Thoracic aorta (tissue), 2 donors: ENCODE results near the gene IMP3. TPM values are rescaled to one million over a fixed set of nuclear protein-coding genes. Genes with fewer than 3 reads are reported as not detected.
"Not testable (repeated sequence)": the region's sequence is repeated elsewhere in the genome, so short reads cannot be mapped to it uniquely, and the experiment has no call there.

Source experiments
- ATAC-seq: fragments of 150-250 bp; one replicate; pipeline ENCODE4 v1.8.0; 2017; ENCODE audit warnings: low read depth; ENCODE audit not compliant: insufficient number of reproducible peaks, low FRiP score
- DNase-seq: peaks from one replicate; pipeline ENCODE4 v3.0.0-alpha.2; 2020; ENCODE audit warnings: low spot score
- H3K27ac ChIP-seq, 2 donors: fragments of 200-600 bp; sonication (generic); 1 replicate in 1 of 2; 2 replicates in 1 of 2; pipeline ENCODE4 v1.5.1; 2016; ENCODE audit warnings: mild to moderate bottlenecking in 2 of 2, moderate library complexity in 2 of 2
- H3K27me3 ChIP-seq: fragments of 200-600 bp; sonication (generic); replicated peaks from 2 replicates; pipeline ENCODE4 v1.6.0; 2016; ENCODE audit warnings: mild to moderate bottlenecking; ENCODE audit not compliant: insufficient read depth
- H3K36me3 ChIP-seq: fragments of 200-600 bp; sonication (generic); one replicate; pipeline ENCODE4 v1.5.1; 2016
- H3K4me1 ChIP-seq, 2 donors: fragments of 200-600 bp; sonication (generic); 1 replicate in 1 of 2; 2 replicates in 1 of 2; pipeline versions ENCODE4 v1.5.1 to v1.6.0; 2016; ENCODE audit warnings: low read depth in 2 of 2, mild to moderate bottlenecking in 1 of 2; ENCODE audit not compliant: control insufficient read depth in 1 of 2
- H3K4me3 ChIP-seq: fragments of 200-600 bp; sonication (generic); 2 replicates; pipeline ENCODE4 v1.5.1; 2016; ENCODE audit warnings: mild to moderate bottlenecking
- H3K9me3 ChIP-seq: fragments of 200-600 bp; sonication (generic); 2 replicates; pipeline ENCODE4 v1.5.1; 2016
- total RNA-seq, 2 donors: library from RNA; depleted of rRNA; stranded (reverse); fragments of >200 nt; gene quantifications; one replicate each; pipeline versions ENCODE4 v1.1.0 to v1.2.3, GENCODE V29; 2016
- TF ChIP-seq, protein P1 (sequence below): fragments of 200-600 bp; sonication (generic); IDR thresholded peaks from one replicate; pipeline ENCODE4 v1.5.1; 2019; ENCODE audit warnings: antibody characterized with exemption

Gene IMP3
- total RNA-seq, 2 donors from 2014 or later, result 79.9 to 127 TPM

DNA sequence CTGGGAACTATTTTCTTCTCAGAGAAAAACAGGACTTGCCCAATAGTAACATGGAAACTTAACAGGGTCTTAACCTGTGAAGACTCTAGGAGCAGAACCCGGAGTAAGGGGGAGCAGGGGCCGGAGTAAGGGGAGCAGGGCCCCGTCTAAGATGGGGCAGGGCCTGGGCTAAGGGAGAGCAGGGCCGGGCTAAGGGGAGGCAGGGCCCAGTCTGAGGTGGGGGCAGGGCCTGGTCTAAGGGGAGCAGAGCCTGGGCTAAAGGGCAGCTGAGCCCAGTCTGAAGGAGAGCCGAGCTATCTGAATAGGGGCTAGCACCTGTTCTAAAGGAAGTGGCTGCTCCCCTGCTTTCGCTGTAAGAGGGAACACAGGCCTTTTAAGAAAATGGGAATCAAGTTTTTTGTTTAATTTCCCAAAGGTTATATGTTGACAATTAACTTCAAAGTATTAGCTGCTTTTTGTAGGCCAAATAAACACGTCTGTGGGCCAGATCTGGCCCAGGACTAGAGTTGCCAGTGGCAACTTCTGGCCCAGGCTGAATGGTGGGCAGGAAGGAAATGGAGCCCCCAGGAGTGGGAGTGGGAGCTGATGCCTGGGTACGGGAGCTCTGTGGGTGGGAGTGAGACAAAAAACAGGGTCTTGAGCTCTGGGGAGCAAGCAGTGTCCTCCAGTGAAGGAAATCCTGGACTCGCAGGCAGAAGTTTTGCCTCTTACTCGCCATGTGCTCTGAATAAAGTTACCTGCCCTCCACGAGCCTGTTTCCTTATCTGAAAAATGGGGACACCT, 40.2 kb upstream of the IMP3 start:
- H3K27ac ChIP-seq, result peak overlapping the region; percentile 33 to 53
- peaks cover 12 to 29% of the 10 kb centered on the region in 2 donors for H3K4me1 ChIP-seq
- TF ChIP-seq, protein P1, sequence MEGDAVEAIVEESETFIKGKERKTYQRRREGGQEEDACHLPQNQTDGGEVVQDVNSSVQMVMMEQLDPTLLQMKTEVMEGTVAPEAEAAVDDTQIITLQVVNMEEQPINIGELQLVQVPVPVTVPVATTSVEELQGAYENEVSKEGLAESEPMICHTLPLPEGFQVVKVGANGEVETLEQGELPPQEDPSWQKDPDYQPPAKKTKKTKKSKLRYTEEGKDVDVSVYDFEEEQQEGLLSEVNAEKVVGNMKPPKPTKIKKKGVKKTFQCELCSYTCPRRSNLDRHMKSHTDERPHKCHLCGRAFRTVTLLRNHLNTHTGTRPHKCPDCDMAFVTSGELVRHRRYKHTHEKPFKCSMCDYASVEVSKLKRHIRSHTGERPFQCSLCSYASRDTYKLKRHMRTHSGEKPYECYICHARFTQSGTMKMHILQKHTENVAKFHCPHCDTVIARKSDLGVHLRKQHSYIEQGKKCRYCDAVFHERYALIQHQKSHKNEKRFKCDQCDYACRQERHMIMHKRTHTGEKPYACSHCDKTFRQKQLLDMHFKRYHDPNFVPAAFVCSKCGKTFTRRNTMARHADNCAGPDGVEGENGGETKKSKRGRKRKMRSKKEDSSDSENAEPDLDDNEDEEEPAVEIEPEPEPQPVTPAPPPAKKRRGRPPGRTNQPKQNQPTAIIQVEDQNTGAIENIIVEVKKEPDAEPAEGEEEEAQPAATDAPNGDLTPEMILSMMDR, result no peak
- no peaks in the 10 kb centered on the region for H3K9me3 ChIP-seq
- no peaks in the 10 kb centered on the region for H3K27me3 ChIP-seq
- H3K36me3 ChIP-seq, result peaks cover 65% of the 10 kb centered on the region
- ATAC-seq, result no peak
- no peak overlapping the region for H3K4me3 ChIP-seq
- DNase-seq, result no peak

DNA sequence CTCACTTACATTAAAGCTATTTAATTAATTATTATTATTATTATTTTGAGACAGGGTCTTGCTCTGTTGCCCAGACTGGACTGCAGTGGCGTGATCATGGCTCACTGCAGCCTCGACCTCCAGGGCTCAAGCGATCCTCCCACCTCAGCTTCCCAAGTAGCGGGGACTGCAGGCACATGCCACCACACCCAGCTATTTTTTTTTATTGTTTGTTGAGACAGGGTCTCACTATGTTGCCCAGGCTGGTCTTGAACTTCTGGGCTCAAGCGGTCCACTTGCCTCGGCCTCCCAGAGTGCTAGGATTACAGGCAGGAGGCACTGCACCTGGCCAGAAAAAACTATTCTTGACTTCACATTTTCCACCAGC, 38.3 kb upstream of the IMP3 start:
- not testable (repeated sequence) for DNase-seq, H3K27me3 ChIP-seq, H3K27ac ChIP-seq, H3K4me3 ChIP-seq, H3K9me3 ChIP-seq, ATAC-seq
- Histone ChIP-seq H3K36me3 (peaks cover 53% of the 10 kb centered on the region), H3K4me1 (peaks cover 28 to 42% of the 10 kb centered on the region in 2 donors)

DNA sequence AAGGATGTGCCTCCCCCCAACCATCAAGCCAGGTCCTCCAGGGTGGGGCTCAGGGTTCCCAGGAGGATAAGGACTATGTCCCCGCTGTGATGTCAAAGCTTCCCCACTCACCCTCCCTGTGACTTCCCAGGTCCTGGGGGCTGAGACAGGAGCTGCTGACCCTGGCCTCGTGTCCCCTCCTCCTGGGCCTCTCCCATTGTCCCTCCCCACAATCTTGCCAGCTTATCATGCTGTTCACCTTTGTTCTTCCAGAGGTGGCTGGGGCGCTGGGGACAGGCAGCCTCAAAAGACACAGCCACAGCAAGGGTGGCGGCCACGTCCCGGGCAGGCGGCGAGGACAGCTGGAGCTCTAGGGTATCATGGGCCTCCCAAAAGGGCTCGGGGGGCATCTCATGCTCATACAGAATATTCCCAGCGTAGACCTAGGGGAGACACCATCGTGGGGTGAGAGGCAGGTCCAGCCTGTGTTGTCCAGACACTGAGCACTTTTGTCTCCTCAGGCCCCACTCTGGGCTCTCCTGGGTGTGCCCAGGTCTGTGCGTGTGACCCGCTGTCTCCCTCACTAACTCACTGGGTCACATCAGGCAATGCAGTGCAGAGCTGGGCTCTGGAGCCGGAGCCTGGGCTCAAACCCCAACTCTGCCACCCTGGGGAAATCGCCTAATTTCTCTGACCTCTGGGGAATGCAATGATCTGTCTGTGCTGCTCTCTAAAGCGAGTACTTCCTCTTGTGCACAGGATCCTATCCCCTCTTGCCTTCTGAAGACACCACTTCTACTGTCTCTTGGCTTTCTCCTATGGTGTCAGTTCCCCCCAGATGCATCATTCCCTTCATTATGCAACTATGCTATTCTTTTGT, 37.7 kb upstream of the IMP3 start:
- DNase-seq (no peak), ATAC-seq (no peak)
- H3K4me1 ChIP-seq, result peaks cover 34 to 48% of the 10 kb centered on the region in 2 donors
- H3K36me3 ChIP-seq, result peaks cover 48% of the 10 kb centered on the region
- H3K27ac ChIP-seq, result peak overlapping the region; percentile 91 to 98
- no peaks in the 10 kb centered on the region for H3K27me3 ChIP-seq
- no peak overlapping the region for H3K4me3 ChIP-seq
- no peaks in the 10 kb centered on the region for H3K9me3 ChIP-seq
- TF ChIP-seq, protein P1, result no peak

DNA sequence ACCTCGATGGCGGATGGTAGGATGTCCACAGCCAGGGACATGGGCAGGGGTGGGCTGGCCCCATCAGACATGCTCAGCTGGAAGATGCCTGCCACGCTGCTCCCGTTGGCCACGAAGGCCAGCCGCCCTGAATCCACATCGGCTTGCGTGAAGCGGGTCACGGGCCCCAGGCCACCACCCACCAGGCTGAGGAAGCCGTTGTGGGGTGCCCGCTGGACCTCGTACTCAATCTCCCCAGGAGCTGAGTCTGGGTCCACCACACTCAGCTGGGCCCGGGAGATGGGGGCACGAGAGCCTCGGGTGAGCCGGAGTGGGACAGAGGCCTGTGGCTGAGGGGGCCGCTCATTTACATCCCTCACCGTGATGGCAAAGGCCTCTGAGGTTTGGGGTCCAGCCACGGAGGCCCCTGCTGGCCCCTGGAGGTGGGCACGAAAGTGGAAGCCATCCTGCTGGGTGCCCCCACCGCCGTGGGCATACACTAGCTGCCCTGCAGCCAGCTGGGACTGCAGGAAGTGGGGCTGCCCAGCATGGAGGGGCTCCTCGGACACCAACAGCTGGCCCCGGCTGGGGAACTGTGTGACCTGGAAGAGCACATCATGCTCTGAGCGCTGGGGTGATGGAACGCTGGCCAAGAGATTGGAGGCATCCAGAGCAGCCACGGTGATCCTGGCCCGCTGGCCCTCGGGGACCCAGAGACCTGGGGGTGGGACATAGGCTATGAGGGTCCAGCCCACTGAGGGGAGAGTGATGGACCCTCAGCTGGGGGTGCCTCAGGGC, 36.9 kb upstream of the IMP3 start:
- DNase-seq, result no peak
- ATAC-seq, result no peak
- Histone ChIP-seq H3K27ac (peak overlapping the region; percentile 91 to 98), H3K4me3 (no peak overlapping the region), H3K9me3 (no peaks in the 10 kb centered on the region), H3K36me3 (peaks cover 40% of the 10 kb centered on the region), H3K4me1 (peaks cover 41 to 56% of the 10 kb centered on the region in 2 donors), H3K27me3 (no peaks in the 10 kb centered on the region)
- TF ChIP-seq, protein P1, result no peak

DNA sequence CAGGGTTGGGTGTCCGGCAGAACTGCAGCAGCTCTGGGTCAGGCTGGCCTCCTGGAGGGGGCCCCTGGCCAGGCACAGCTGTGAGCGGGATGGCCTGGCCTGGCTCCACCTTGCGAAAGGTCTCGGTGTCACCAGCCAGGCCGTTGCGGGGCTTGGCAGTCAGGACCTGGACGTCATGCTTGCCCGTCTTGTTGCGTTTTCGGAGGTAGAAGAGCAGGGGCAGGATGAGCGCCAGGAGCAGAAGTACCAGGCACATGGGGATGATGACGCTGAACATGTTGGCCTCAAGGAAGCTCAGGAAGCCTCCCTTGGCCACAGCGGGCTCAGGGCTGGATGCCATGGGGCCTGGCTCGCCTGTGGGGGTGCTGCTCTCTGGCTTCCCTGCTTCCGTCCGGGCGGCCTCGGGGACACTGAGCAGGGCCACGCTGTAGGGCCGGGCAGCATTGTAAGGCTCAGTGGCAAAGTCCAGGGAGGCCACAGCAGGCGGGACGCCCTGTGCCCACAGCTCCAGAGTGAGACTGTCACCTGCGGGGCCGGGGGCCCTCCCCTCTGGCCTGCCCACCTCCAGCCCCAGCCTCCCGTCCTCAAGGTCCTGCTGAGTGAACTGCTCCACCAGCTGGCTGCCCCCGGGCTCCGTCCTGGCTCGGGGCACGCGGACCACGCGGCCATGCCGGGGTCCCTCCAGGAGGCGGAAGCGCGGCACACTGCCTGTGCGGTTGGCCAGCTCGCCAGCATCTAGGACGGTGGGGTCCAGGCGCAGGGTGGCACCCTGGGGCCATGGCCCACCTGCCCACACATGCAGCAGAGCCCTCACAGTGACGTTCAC, 35.8 kb upstream of the IMP3 start:
- no peak overlapping the region for H3K4me3 ChIP-seq
- peak overlapping the region; percentile 91 to 98 for H3K27ac ChIP-seq
- DNase-seq, result no peak
- H3K27me3 ChIP-seq, result no peaks in the 10 kb centered on the region
- TF ChIP-seq, protein P1, result no peak
- H3K4me1 ChIP-seq, result peaks cover 41 to 67% of the 10 kb centered on the region in 2 donors
- H3K36me3 ChIP-seq, result peaks cover 31% of the 10 kb centered on the region
- no peak for ATAC-seq
- no peaks in the 10 kb centered on the region for H3K9me3 ChIP-seq
